Activated CD8-positive, alpha-beta memory T cell treated with anti-CD3 and anti-CD28 coated beads for 36 hours (primary cell): Measurements from ENCODE around the gene ASTN2. TPM values are rescaled to one million over a fixed set of nuclear protein-coding genes. Genes with fewer than 3 reads are reported as not detected.

Experiments
- CTCF ChIA-PET: fragments of 350-600 bp; sonication (Branson Sonifier 250); formaldehyde crosslinking; loops from one replicate; lab custom pipeline; 2021; ENCODE audit warnings: antibody characterized with exemption; lab: Charles Lee
- POLR2A ChIA-PET: fragments of 350-600 bp; sonication (Branson Sonifier 250); formaldehyde crosslinking; loops from one replicate; lab custom pipeline; 2021; ENCODE audit warnings: antibody characterized with exemption; lab: Charles Lee
- total RNA-seq, 2 experiments: library from RNA; stranded (reverse); gene quantifications; one replicate each; pipeline ENCODE4 v1.2.3, GENCODE V29; 2021

ASTN2 gene
- total RNA-seq, 2 experiments from 2014 or later = 3.1 to 4.3 TPM

DNA sequence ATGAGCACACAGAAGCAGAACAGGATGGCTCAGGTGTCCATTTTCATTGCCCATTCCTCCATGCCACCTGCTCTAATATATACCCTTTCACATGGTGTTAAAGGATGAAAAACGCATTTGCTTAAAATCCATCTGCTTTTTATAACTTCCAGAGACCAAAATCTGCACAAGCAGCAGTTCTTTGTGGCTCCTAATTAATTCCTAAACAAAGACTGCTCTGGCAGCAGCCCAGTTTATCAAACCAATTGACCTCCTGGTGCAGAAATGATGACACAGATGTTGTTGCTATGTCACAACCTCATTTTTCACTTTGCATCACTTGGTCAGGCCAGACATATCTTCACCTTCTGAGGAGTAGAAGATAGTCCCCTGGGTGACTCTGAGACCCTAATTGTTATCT is 141.2 kb downstream of the ASTN2 start:
- POLR2A ChIA-PET = no interaction called here

DNA sequence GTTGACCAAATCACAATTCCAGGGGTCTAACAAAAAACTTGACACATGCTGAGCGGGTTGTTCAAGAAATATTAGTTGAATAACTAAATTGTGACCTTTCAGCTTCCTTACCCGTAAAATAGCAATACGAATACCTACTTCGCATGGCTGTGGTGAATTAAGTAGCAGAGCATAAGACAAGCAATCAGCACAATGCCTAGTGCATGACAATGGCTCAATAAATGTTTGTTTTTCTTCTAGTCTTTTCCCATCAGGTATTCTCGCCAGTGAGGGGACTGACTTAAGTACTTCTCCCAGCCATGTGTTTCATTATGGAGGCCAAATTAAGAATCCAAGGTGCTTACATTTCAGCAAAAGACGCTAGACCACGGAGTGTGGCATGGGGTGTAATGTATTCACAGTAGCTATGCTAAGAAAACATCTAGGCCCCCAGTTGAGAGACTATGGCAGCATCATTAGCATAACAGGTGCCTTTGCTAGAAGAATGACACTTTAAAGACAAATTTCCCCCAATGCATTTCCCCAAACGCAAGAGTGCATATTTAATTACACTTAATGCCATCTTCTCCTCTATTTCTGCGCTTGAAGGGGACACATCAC is 145.9 kb downstream of the ASTN2 start:
- ChIA-PET CTCF (no interaction called here), POLR2A (no interaction called here)

More for the DNA sequence above, 141.2 kb downstream of the ASTN2 start:
- CTCF ChIA-PET = no interaction called here

DNA sequence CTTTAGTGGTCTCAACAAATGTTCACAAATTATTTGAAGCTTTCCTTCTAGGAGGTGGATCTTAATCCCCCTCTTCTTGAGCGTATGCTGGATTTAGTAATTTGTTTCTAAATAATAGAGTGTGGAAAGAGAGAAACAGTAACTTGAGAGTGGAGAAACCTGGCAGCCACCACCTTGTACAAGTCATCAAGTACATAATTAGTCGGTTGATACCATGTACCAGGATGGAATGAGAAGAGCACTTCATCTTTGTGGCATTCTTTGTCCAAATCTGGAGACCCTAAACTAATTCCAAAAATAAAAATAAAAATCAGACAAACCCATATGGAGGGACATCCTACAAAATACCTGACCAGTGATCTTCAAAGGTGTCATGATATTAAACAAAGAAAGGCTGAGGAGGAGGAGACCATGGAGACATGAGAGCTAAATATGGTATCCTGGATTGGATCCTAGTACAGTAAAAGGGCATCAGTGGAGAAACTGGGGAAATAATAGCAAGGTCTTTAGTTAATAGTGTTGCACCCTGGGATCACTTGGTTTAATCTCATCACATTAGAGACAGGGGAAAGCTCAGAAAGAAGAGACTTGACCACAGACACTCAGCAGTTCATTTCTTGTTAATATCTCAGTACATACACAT is 147.9 kb downstream of the ASTN2 start:
- POLR2A ChIA-PET = no interaction called here
- CTCF ChIA-PET = no interaction called here

DNA sequence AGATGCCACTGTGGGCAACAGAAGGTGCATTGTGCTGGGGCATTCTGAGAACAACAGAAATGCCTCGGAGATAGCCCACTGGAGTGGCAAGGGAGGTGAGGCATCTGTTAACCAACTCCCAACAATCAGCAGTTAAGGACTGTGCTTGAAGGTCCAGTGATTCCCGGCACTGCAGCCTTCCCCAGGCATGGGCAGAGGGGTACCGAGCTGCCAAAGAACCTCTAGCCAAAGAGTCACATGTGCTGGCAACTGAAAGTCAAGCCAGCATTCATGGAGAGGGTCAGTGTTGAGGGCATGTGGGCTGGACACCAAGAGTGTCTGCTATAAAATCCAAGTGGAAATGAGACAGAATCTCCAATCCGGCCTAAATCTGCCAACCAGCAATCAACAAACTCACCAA is 149.6 kb downstream of the ASTN2 start:
- POLR2A ChIA-PET = no interaction called here
- CTCF ChIA-PET = no interaction called here

DNA sequence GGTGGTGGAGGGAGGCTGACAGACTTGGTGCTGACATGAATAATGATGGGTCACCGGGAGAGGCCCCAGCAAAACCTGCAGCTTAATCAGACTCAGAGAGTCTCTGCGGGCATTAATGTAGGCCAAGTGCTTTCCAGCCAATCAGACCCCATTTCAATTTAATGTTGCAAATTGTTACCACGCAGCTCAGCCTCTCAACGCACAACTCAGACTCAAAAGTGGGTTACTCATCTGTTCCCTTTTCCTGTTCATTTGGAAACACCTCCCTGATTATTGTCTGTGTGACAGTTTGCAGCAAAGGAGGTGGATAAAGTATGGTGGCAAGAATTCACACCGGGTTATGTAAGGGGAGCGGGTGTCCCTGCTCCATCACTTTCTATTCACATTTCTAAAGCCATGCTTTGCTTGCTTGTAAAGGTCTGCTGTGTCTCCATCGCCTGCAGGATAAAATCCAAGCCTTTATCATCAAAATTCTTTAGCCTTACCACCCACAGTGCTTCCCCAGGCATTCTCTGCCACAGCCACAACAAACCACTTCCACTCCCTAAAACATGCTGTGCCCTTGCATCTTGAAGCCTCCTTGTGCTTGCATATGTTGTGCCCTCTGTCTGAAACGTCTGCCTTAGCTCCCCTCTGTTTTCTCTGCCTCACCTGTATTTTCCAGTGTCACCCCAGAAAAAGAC is 156.5 kb downstream of the ASTN2 start:
- POLR2A ChIA-PET = no interaction called here
- CTCF ChIA-PET = no interaction called here

DNA sequence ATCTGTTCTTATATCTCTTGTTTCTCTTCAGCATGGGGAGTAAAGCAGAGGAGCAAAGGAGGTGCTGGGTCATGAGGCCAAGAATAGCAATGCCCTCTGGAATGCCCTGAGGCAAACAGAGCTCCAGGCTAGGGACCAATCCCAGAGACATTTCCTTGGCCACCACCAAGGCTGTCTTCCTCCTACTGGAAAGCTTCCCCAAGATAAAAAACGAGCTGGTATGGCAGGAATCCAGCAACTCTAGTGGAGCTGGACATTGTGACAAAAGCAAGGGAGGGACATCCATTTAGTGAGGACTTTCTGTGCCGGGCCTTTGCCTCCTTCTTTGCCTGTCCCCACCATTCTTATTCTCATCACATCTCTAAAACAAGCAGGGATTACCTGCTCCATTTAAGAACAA is 161.6 kb downstream of the ASTN2 start:
- POLR2A ChIA-PET = no interaction called here
- CTCF ChIA-PET = no interaction called here

DNA sequence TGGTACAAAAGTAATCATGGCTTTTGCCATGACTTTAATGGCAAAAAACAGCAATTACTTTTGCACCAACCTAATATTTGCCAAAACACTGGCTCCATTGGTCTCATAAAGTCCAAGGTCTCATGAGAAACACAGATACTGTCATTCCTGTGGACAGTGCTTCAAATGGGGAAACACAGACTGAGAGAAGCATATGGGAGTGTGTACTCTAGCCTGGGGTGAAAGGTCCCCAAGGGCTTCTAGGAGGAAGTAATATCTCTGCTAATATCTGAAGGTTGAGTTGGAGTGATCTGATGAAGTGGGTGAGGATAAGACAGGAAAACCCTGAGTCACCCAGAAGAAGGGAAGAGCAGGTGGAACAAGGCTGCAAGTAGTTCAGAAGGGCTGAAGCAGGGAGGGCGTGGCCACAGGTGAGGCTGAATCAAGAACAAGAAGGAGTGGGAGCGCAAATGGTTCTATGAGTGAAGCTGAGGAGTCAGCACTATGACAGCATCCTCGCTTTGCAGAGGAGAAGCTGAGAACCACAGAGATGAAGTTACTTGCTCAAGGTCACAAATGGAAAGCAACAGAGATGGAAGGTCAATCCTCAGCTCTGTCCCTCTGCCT is 164.1 kb downstream of the ASTN2 start:
- CTCF ChIA-PET = no interaction called here

DNA sequence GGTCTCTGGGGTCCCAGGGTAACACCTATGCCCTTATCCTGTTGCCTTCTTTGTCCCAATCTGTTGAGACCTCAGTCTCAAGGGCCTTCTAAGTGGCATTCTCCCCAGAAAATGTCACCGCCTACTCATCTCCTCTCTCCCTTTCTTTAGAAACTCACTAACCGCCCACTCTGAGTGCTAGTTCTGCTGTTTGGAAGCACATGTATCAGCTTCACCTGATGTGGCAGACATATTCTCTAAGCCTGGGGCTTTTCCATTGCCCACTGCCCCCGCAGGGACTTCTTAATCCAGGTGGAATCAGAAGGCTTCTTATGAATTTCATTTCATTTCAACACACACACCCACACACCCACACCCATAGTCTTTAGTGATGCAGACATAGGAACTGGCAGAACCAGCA is 165.1 kb downstream of the ASTN2 start:
- POLR2A ChIA-PET = no interaction called here
- CTCF ChIA-PET = no interaction called here

More for the DNA sequence above, 164.1 kb downstream of the ASTN2 start:
- POLR2A ChIA-PET = no interaction called here

DNA sequence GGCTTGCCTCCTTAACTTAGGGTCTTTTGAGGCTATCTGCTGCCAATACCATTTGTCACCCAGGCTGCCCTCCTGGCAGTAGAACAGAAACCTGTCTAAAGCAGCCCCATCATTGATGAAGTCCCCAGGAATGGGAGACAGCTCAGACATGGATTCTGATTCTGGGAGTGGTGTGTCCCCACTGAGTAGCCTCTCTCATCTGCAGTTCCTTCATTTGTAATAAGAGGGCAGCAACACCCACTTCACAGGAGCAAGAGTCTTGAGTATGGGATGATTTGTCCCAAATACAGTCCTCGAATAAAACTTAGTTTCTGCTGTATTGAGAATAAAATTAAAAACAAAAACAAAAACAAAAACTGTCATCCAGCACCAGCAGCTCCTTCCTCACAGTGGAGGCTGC is 167.6 kb downstream of the ASTN2 start:
- CTCF ChIA-PET = no interaction called here
- POLR2A ChIA-PET = no interaction called here

DNA sequence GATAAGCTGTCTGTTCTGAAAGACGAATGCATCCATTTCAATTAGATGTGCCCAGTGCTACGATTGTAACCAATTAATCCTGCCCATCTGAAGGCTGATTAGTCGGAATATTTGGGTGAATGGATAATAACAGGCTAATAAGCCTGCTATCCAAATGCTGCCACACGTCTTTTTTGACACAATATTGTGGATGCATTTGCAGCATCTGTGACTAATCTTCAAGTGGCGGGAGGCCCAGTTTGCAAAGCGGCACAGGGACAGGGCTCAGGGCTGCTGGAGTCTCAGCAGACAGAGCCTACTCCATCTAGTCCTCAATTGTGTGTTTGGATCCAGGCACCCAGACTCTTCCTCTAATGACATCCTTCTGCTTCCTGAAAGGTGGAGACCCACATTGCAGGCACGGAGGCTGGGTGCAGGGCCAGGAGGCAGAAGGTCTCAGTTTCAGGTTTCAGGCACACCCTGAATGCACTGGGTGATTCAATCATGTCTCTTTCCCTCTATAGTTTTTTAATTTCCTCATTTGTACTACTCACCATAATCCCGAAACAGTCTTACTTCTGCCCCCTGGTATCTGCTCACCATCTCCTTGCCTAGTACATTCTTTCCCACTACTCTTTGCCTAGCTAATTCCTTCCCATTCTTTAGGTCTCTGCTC is 169.6 kb downstream of the ASTN2 start:
- CTCF ChIA-PET = no interaction called here
- POLR2A ChIA-PET = no interaction called here

DNA sequence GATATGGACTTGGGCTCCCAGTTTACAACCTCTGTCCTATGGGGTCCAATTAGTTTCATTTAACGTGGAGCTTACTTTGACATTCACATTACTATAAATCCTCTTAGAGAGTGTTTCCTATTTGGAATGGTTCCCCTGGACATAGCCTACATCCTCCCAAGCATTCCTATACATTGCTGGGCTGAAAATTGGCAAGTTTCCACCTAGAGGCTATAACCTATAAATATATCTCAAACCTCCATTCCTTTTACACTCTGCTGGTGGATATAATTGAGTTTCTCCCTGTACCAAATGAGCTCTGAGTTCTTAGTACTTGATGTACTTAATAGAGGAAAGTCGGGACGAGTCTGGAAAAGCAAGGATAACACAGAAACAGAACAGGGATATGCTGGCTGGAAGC is 172.8 kb downstream of the ASTN2 start:
- POLR2A ChIA-PET = interaction anchor here (0.7 kb wide), 1 partner anchor 51 kb away, joined by 17 read pairs; no protein-coding TSS in a partner anchor
- CTCF ChIA-PET = no interaction called here

DNA sequence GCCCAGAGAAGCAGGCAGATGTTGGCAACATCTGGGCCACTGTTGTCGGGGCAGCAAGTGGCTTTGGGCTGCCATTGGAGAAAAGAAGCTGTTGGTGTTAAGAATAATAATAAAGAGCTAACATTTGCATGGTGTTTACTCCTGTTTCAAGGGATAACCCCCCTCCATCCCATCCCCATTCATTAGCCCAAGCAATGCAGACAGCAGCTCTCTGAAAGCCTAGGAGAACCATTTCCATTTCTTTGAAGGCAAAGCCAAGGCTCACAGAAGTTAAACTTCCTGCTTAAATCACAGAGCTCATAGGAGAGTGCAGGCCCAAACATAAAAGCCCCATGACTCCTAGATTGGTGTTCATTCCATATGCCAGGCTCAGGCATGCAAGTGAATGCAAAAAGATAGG is 175.4 kb downstream of the ASTN2 start:
- CTCF ChIA-PET = no interaction called here

DNA sequence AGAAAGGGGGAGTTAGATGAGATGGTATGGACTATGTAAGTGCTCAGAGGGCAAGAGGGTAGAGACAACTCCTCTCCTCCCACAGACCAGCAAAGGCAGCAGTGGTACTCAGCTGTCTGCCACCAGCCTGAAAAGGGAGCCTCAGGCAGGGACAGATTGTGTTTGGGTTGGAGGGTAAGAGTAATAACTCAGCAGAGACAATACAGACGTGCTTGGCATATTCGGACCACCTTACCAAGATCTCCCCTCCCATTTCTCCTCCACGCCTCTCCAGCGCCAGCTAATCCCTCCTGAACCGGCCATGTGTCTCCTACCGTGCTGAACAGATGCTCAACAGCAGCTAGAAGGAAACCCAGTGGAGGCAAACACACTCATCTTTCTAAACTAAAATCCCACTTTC is 180.8 kb downstream of the ASTN2 start:
- CTCF ChIA-PET = no interaction called here
- POLR2A ChIA-PET = no interaction called here

More for the DNA sequence above, 175.4 kb downstream of the ASTN2 start:
- POLR2A ChIA-PET = no interaction called here

DNA sequence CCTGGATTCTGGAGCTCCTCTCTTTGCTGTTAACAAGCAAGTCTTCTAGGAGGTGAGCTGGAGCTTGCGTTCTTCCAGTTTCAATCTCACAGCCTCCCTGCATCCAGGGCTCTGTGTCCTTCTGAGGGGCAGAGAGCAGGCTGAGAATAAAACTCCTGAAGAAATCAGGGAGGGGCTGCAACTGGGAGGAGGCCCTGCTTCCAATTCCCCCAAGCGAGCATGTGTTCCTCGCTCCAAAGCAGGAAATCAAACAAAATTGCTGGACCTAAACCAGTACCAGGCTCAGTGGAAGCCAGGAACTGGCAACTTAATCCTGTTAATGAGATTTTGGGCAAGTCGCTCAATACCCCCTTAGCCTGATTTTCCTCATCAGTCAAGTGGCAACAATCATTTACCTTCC is 181.8 kb downstream of the ASTN2 start:
- ChIA-PET POLR2A (no interaction called here), CTCF (no interaction called here)

DNA sequence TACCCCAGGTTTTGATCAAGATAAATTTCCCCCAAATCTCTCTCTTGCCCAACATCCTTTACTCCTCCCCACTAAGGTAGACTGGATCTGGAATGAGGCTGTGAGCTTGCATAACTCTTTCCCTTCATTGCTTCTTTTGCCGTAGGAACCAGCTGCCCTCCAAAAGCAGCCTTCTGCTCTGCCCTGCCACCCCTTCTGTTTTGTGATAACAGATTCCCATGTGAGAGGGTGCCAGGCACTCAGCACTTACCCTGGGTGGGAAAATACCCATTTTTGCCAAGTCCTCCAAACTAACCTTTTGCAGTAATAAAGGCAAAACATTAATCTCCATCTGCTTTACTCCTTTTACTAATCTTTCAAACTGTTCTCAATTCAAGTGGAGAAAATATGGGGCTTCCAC is 182.6 kb downstream of the ASTN2 start:
- CTCF ChIA-PET = no interaction called here
- POLR2A ChIA-PET = no interaction called here

DNA sequence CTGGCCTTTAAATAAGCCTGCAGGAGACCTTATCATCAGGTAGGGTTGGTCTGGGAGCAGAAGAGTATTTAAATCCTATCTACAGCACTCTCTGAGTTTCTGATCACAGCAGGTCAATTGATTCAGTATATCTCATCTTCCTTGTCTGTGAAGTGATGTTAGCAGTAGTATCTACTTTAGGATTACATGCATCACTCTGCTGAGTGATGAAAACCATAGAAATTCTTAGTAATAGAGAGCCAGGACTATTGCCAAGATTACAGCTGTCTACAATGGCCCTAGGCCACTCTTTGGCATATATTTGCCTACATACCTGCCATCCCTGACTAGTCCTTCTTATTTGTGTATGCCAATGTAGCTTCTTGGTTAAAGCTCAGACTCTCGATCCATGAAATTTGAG is 183.8 kb downstream of the ASTN2 start:
- CTCF ChIA-PET = no interaction called here

DNA sequence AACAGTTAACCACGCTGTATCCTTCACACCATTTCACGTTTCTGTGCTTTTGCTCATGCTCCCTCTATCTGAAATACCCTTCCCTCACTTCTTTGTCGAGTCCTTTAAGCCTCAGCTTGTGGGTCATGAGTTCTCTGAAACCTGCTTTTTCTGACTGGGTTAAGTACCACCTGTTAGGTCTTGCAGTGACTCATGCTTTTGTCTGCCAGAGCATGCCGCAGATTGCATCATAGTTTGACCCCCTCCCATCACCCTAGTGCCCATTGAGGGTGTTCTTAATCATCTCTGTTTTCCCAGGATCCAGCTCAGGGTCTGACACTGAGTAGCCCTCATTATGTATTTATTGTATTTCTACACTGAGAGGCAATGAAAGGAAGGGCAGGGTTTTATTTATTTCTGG is 190.2 kb downstream of the ASTN2 start:
- ChIA-PET POLR2A (no interaction called here), CTCF (no interaction called here)

More for the DNA sequence above, 183.8 kb downstream of the ASTN2 start:
- POLR2A ChIA-PET = no interaction called here

DNA sequence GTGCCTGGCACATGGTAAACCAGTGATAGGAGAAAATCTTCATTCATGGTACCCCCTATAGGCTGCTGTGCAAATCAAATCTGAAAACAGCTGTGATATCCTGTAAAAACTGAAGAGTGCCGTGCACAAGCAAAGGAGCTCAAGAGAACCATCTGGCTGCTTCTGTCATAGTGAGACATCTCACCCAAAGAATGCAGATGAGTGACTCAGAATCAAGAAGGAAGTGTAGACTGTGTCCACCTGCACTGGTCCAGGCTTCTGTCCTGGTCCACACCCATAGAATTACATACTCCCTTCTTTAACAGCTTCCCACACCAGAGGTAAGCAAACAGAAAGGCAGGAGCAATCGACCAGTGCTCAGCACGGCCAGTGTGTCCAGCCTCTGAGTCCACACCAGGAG is 195.9 kb downstream of the ASTN2 start:
- CTCF ChIA-PET = no interaction called here
- POLR2A ChIA-PET = no interaction called here

DNA sequence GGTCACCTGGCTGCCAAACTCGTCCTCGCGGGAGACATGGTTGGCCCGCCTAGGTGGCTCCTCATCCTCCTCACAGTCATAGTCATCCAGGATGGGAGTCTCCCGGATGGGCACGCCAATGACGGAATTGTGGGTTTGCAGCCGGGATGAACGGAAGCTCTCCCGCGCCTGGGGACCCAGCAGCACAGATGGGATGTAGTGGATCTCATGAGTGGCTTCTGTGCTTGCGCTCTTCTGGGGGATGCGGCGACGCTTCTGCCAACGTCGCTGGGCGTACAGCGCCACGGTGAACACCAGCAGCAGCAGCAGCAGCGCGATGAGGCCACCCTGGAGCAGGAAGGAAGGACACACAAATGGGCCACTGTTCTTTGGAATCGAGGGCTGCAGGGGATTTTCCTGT is 200.4 kb downstream of the ASTN2 start:
- CTCF ChIA-PET = no interaction called here

DNA sequence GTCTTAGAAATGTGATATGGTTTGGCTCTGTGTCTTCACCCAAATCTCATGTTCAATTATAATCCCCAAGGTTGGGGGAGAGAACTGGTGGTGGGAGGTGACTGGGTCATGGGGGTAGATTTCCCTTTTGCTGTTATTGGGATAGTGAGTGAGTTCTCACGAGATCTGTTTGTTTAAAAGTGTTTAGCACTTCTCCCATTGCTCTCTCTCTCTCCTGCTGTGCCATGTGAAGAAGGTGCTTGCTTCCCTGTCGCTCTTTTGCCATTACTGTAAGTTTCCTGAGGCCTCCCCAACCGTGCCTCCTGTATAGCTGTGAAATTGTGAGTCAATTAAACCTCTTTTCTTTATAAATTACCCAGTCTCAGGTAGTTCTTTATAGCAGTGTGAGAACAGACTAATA is 203.6 kb downstream of the ASTN2 start:
- ChIA-PET CTCF (no interaction called here), POLR2A (no interaction called here)

More for the DNA sequence above, 200.4 kb downstream of the ASTN2 start:
- POLR2A ChIA-PET = no interaction called here
